Fibroblast of lung (primary cell): ENCODE data around the gene ARPC5L. TPM values are rescaled to one million over a fixed set of nuclear protein-coding genes. Genes with fewer than 3 reads are reported as not detected.
"Not testable (repeated sequence)": the region's sequence is repeated elsewhere in the genome, so short reads cannot be mapped to it uniquely, and the experiment has no call there.

Source experiments
- DNase-seq, 2 donors: peaks; one replicate each; pipeline versions ENCODE4 v3.0.0 to v3.0.0-alpha.2; 2010; ENCODE audit warnings: low read depth in 2 of 2
- H2AFZ ChIP-seq: 2 replicates; pipeline ENCODE4 v1.5.1; 2012; ENCODE audit warnings: low read length, control low read depth, inconsistent platforms
- H3K27ac ChIP-seq: 2 replicates; pipeline ENCODE4 v1.5.1; 2011; ENCODE audit warnings: low read length, control low read depth; ENCODE audit not compliant: insufficient read depth
- H3K27me3 ChIP-seq: 2 replicates; pipeline ENCODE4 v1.5.1; 2011; ENCODE audit warnings: mild to moderate bottlenecking, low read length; ENCODE audit not compliant: control insufficient read depth, insufficient read depth
- H3K36me3 ChIP-seq: 2 replicates; pipeline ENCODE4 v1.5.1; 2011; ENCODE audit warnings: low read length; ENCODE audit not compliant: control insufficient read depth, insufficient read depth
- H3K4me1 ChIP-seq: 2 replicates; pipeline ENCODE4 v1.5.1; 2011; ENCODE audit warnings: low read length; ENCODE audit not compliant: control insufficient read depth, insufficient read depth; ENCODE audit errors: extremely low read depth
- H3K4me2 ChIP-seq: 2 replicates; pipeline ENCODE4 v1.5.1; 2011; ENCODE audit warnings: low read length, control low read depth; ENCODE audit not compliant: insufficient read depth; ENCODE audit errors: extremely low read depth
- H3K4me3 ChIP-seq, 4 experiments: fragments of 200-600 bp in 1 of 4; sonication (generic) in 1 of 4; replicated peaks in 1 of 4; 2 replicates each; pipeline ENCODE4 v1.5.1; 2011 to 2016; ENCODE audit warnings: low read length in 4 of 4, low read depth in 3 of 4, mild to moderate bottlenecking in 3 of 4, control low read depth in 2 of 4, inconsistent platforms in 1 of 4, mixed read lengths in 1 of 4; ENCODE audit not compliant: insufficient read depth in 1 of 4; ENCODE audit errors: control extremely low read depth in 1 of 4
- H3K79me2 ChIP-seq: 2 replicates; pipeline ENCODE4 v1.5.1; 2012; ENCODE audit warnings: mild to moderate bottlenecking, low read length, inconsistent platforms; ENCODE audit not compliant: control insufficient read depth, insufficient read depth
- H3K9ac ChIP-seq: 2 replicates; pipeline ENCODE4 v1.5.1; 2011; ENCODE audit warnings: mild to moderate bottlenecking, low read length, control low read depth; ENCODE audit not compliant: insufficient read depth
- H3K9me3 ChIP-seq: 2 replicates; pipeline ENCODE4 v1.5.1; 2012; ENCODE audit warnings: low read depth, low read length; ENCODE audit not compliant: control insufficient read depth, insufficient read depth
- H4K20me1 ChIP-seq: 2 replicates; pipeline ENCODE4 v1.5.1; 2011; ENCODE audit warnings: low read length; ENCODE audit not compliant: control insufficient read depth, insufficient read depth; ENCODE audit errors: extremely low read depth
- EZH2 ChIP-seq: IDR thresholded peaks from 2 replicates; pipeline ENCODE4 v1.5.1; 2012; ENCODE audit warnings: low read length, control low read depth, mild to moderate bottlenecking; ENCODE audit errors: missing control alignments
- polyA plus RNA-seq, 2 donors: library from polyadenylated mRNA; depleted of rRNA in 1 of 2; stranded (reverse) in 1 of 2; unstranded in 1 of 2; fragments of >200 nt; gene quantifications; 2 replicates each; pipeline ENCODE4 v1.2.1, GENCODE V29; 2011 to 2012; ENCODE audit warnings: missing spikeins in 1 of 2
- total RNA-seq: library from RNA; depleted of rRNA; stranded (reverse); fragments of >200 nt; gene quantifications from 2 replicates; pipeline ENCODE4 v1.2.1, GENCODE V29; 2014
- TF ChIP-seq, protein P1 (sequence below), 2 donors: IDR thresholded peaks in 1 of 2; conservative IDR thresholded peaks in 1 of 2; 1 replicate in 1 of 2; 2 replicates in 1 of 2; pipeline ENCODE4 v1.5.1; 2011 to 2012; ENCODE audit warnings: low read length in 2 of 2, control low read depth in 1 of 2, inconsistent platforms in 1 of 2, low read depth in 1 of 2, mild to moderate bottlenecking in 1 of 2

The ARPC5L gene
- total and polyA plus RNA-seq, 2 donors (not counting 1 experiment from before 2014, with no cell fraction given), result 13.2 to 48.9 TPM

DNA sequence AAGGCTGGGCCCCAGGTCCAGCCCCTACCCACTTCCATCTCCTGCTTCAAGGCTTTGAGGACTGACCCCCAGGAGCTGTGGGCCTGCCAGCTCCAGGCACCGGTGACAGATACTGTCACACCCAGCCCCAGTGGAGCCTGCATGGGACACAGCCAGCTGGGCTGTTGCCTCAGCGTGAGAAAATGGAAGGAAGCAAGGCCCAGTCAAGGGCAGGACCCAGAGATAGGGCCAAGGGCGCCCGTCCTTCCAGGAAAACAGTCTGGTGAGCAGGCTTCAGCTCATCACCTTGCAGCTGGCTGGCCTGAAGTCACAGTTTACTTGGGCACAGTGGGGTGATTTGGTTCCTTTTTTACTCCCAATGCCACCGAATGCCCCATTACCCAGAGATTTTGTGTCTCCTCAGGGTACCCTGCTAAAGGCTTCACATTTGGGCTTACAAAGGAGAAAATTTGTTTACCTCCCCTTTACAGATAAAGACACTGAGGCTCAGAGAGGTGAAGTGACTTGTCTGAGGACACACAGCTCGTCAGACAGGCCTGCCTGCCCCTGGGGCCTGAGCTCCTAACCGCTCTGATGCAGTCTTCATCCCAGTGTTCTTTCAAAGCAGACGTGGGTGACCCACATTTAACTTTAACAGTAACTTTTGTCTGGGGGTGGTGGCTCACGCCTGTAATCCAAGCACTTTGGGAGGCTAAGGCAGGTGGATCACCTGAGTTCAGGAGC lies 30.1 kb upstream of the ARPC5L start:
- H3K4me3 ChIP-seq, result no peak overlapping the region
- no peaks in the 10 kb centered on the region for H4K20me1 ChIP-seq
- DNase-seq, result no peak
- H3K27ac ChIP-seq, result peak overlapping the region; percentile 12
- no peaks in the 10 kb centered on the region for H3K79me2 ChIP-seq
- no peaks in the 10 kb centered on the region for H3K27me3 ChIP-seq
- H3K9me3 ChIP-seq, result no peaks in the 10 kb centered on the region
- H2AFZ ChIP-seq, result no peak overlapping the region
- no peak overlapping the region for H3K9ac ChIP-seq
- no peaks in the 10 kb centered on the region for H3K36me3 ChIP-seq
- no peak for TF ChIP-seq EZH2
- TF ChIP-seq, protein P1, sequence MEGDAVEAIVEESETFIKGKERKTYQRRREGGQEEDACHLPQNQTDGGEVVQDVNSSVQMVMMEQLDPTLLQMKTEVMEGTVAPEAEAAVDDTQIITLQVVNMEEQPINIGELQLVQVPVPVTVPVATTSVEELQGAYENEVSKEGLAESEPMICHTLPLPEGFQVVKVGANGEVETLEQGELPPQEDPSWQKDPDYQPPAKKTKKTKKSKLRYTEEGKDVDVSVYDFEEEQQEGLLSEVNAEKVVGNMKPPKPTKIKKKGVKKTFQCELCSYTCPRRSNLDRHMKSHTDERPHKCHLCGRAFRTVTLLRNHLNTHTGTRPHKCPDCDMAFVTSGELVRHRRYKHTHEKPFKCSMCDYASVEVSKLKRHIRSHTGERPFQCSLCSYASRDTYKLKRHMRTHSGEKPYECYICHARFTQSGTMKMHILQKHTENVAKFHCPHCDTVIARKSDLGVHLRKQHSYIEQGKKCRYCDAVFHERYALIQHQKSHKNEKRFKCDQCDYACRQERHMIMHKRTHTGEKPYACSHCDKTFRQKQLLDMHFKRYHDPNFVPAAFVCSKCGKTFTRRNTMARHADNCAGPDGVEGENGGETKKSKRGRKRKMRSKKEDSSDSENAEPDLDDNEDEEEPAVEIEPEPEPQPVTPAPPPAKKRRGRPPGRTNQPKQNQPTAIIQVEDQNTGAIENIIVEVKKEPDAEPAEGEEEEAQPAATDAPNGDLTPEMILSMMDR (conservative IDR thresholded peaks at IDR 0.05 in 1 of 2, IDR thresholded peaks at IDR 0.05 in 1 of 2; ENCODE audit: low read depth in 1 of 2, low read length in 2 of 2), result no peak
- H3K4me2 ChIP-seq, result no peak overlapping the region
- peaks cover 21% of the 10 kb centered on the region for H3K4me1 ChIP-seq

- no peak for TF ChIP-seq EZH2
- TF ChIP-seq, protein P1 (conservative IDR thresholded peaks at IDR 0.05 in 1 of 2, IDR thresholded peaks at IDR 0.05 in 1 of 2; ENCODE audit: low read depth in 1 of 2, low read length in 2 of 2), result no peak
- Histone ChIP-seq H3K9ac (no peak overlapping the region), H3K4me3 (no peak overlapping the region), H3K9me3 (no peaks in the 10 kb centered on the region), H3K4me1 (peaks cover 21% of the 10 kb centered on the region), H3K27ac (no peak overlapping the region), H4K20me1 (no peaks in the 10 kb centered on the region), H2AFZ (no peak overlapping the region), H3K36me3 (no peaks in the 10 kb centered on the region), H3K79me2 (no peaks in the 10 kb centered on the region), H3K27me3 (no peaks in the 10 kb centered on the region), H3K4me2 (no peak overlapping the region)
- DNase-seq, result peak; percentile 70 to 89
These were observed 27.3 kb upstream of the ARPC5L start for GRCh38 chr9:124834591-124834990.

GRCh38 chr9:124835026-124835557 lies 26.8 kb upstream of the ARPC5L start:
- no peak overlapping the region for H3K9ac ChIP-seq
- peak overlapping the region; percentile 59 for H3K4me2 ChIP-seq
- no peaks in the 10 kb centered on the region for H4K20me1 ChIP-seq
- peaks cover 21% of the 10 kb centered on the region for H3K4me1 ChIP-seq
- no peak overlapping the region for H2AFZ ChIP-seq
- no peaks in the 10 kb centered on the region for H3K9me3 ChIP-seq
- no peaks in the 10 kb centered on the region for H3K36me3 ChIP-seq
- TF ChIP-seq, protein P1 (conservative IDR thresholded peaks at IDR 0.05 in 1 of 2, IDR thresholded peaks at IDR 0.05 in 1 of 2; ENCODE audit: low read depth in 1 of 2, low read length in 2 of 2), result no peak
- TF ChIP-seq EZH2, result no peak
- H3K27me3 ChIP-seq, result no peaks in the 10 kb centered on the region
- peak; percentile 78 to 87 for DNase-seq
- H3K27ac ChIP-seq, result peak overlapping the region; percentile 14
- no peaks in the 10 kb centered on the region for H3K79me2 ChIP-seq
- no peak overlapping the region for H3K4me3 ChIP-seq

GRCh38 chr9:124838132-124838531 lies 23.8 kb upstream of the ARPC5L start:
- H3K9me3 ChIP-seq, H3K27me3 ChIP-seq, H3K36me3 ChIP-seq, H4K20me1 ChIP-seq, H3K79me2 ChIP-seq, H3K9ac ChIP-seq, H3K27ac ChIP-seq, DNase-seq, H3K4me3 ChIP-seq, H2AFZ ChIP-seq, H3K4me2 ChIP-seq: not testable (repeated sequence)
- peaks cover 12% of the 10 kb centered on the region for H3K4me1 ChIP-seq
